HG03354 (cell line): ENCODE data around the gene C1QC.

ENCODE experiments used
- ATAC-seq: cut with Tn5 transposase; IDR thresholded peaks from one replicate; pipeline ENCODE4 v1.9.1; 2021; ENCODE audit warnings: mild to moderate bottlenecking; ENCODE audit not compliant: unreplicated experiment, poor library complexity, severe bottlenecking

The C1QC gene

GRCh38 chr1:22616571-22616970 is 26.9 kb upstream of the C1QC start:
- ATAC-seq, result no peak

- ATAC-seq, result no peak
Observed at GRCh38 chr1:22618056-22618455, 25.4 kb upstream of the C1QC start.

GRCh38 chr1:22619252-22619651 is 24.2 kb upstream of the C1QC start:
- no peak for ATAC-seq

- no peak for ATAC-seq
Observed at GRCh38 chr1:22619798-22620197, 23.6 kb upstream of the C1QC start.

GRCh38 chr1:22621761-22622160 is 21.7 kb upstream of the C1QC start:
- ATAC-seq, result no peak

- ATAC-seq, result no peak
Observed at GRCh38 chr1:22625262-22625925, 18.0 kb upstream of the C1QC start.

- no peak for ATAC-seq
Observed at GRCh38 chr1:22626237-22627157, 16.9 kb upstream of the C1QC start.

- ATAC-seq, result no peak
Observed at GRCh38 chr1:22627331-22627730, 16.1 kb upstream of the C1QC start.

- no peak for ATAC-seq
Observed at GRCh38 chr1:22628698-22629444, 14.6 kb upstream of the C1QC start.

- no peak for ATAC-seq
Observed at GRCh38 chr1:22629886-22630285, 13.5 kb upstream of the C1QC start.

- ATAC-seq, result no peak
Observed at GRCh38 chr1:22633697-22634463, 9.6 kb upstream of the C1QC start.

- ATAC-seq, result no peak
Observed at GRCh38 chr1:22635436-22635835, 8.0 kb upstream of the C1QC start.

- no peak for ATAC-seq
Observed at GRCh38 chr1:22636353-22636752, 7.1 kb upstream of the C1QC start, which contains the start of gene C1QA. TSS of gene C1QA (plus strand) at chr1:22636628. CDS start at chr1:22637617, 989 bp downstream.

- ATAC-seq, result no peak
Observed at GRCh38 chr1:22636927-22637326, 6.5 kb upstream of the C1QC start.

- ATAC-seq, result no peak
Observed at GRCh38 chr1:22637907-22638445, 5.5 kb upstream of the C1QC start.

GRCh38 chr1:22638476-22639234 is 4.8 kb upstream of the C1QC start:
- ATAC-seq, result no peak

- ATAC-seq, result no peak
Observed at GRCh38 chr1:22639286-22639685, 4.1 kb upstream of the C1QC start.

- no peak for ATAC-seq
Observed at GRCh38 chr1:22641247-22641646, 2.2 kb upstream of the C1QC start.
